SHP77 (cell line): Measurements from ENCODE around the gene MCOLN3.

Experiments used
- DNase-seq, 2 experiments: peaks; one replicate each; lab custom pipeline; 2025; lab: John Stamatoyannopoulos, UW

Gene MCOLN3, protein sequence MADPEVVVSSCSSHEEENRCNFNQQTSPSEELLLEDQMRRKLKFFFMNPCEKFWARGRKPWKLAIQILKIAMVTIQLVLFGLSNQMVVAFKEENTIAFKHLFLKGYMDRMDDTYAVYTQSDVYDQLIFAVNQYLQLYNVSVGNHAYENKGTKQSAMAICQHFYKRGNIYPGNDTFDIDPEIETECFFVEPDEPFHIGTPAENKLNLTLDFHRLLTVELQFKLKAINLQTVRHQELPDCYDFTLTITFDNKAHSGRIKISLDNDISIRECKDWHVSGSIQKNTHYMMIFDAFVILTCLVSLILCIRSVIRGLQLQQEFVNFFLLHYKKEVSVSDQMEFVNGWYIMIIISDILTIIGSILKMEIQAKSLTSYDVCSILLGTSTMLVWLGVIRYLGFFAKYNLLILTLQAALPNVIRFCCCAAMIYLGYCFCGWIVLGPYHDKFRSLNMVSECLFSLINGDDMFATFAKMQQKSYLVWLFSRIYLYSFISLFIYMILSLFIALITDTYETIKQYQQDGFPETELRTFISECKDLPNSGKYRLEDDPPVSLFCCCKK

DNA sequence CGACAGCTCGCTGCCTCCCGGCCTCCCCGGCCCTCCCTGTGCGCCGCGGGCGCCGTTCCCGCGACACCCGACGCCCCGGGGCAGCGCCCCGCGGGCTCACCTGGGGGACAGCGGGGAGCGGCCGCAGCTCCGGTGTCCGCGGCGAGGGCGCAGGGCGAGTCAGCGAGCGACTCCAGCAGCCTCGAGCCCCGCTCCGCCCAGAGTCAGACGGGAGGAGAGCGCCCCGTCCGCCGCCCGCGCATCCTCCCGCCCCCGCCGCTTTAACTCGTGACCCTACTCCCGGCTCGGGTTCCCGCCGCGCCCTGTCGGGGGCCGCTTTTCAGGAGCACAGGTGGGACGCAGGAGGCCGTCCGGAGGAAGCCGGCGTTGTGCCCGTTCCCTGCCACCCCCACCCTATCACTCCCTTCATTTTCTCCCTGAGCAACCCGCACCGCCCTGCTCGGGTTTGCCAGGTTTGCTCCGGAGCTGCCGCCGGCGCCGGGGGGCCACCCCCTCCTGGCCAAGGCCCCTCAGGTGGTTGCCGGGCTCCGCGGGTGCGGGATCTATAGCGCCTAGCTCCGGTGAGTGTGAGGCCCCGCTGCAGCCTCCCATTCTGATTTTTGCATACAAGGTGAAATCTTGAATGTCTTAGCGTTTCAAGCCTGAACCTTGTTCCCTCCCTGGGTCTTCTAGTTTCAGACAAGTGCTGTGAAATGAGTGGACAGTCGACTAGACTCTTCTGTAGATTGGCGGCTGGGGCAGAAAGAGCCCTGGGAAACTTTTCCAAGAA, at the start of gene MCOLN3:
Gene MCOLN3 (minus strand): TSS at position 205 of the 769 bp plus-strand sequence. CDS start 3,140 bp downstream, outside the sequence.
- no peak for DNase-seq

DNA sequence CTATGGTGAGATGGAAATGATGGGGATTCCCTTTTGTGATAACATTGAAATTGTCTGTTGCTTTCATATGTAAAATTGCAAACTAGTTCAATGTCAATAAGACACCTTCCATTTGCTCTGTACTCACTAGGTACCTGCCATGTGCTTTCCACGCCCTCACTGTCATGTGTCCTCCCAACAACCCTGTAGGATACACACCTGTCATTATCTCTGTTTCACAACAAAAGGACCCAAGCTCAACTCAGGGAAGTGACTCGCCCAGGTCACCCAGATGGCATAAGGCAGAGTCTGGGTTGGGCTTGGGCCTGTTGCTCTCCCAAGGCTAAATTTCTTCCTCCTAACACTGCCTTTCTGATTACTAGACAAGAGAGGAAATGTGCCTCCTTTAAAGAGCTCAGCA, 45.3 kb upstream of the MCOLN3 start:
- DNase-seq = no peak

DNA sequence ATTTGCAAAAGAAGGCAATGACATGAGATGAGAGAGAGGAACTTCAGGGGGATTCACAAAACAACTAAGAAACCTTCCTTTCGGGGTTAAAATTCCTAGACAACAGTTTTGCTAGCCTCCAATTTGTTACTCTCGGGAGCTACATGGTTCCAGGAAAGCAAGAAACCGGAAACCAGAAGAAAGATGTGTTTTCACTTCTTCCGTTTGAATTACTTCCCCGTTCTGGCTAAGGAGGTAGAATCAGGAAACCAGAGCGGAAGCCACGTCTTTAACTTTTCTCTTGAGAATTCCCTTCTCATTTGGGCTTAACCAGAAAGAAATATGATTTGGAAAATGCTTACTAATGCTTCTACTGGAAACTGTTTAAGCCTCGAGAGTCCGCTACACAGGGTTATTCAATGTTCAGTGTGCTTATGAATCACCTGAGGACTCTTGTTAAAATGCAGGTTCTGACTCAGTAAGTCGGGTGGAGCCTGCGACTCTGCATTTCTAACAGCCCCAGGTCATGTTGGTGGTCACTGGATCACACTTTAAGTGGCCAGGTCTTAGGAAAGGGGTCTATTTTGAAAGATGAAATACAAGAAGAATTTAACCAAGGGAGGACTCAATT, 43.5 kb upstream of the MCOLN3 start:
- no peak for DNase-seq

DNA sequence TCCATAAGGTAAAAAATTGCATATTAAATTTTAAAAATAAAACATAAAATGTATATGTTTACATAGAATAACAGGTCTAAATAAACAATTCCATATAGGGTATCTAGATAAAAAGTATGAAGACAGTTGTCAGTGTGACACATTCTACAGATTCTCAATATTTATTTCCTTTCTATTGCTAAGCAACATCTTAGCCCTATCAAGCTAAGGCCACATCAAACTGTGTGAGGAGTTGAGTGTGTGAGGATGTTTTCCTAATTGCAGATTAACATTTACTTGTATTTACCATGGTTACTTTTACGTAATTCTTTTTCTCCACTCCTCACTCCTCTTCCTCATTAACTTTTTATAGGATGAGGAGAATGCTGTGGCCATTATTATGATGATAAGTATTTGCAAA, 41.9 kb upstream of the MCOLN3 start:
- no peak for DNase-seq

DNA sequence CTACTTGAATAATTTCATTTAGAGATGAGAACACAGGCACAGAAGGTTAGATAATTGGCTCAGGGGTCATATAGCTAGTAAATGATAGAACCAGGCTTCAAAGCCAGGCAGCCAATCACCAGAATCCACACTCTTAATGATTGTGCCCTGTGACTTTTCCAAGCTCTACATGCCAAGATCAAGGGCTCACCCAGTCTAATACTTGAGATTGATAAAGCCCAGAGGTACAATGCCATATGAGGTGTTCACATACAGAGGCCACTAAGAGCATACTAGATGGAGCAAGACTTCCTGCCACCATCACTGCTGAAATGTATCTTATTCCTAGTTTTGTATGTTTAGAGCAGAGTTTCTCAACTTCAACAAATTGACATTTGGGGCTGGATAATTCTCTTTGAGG, 40.9 kb upstream of the MCOLN3 start:
- DNase-seq = no peak

DNA sequence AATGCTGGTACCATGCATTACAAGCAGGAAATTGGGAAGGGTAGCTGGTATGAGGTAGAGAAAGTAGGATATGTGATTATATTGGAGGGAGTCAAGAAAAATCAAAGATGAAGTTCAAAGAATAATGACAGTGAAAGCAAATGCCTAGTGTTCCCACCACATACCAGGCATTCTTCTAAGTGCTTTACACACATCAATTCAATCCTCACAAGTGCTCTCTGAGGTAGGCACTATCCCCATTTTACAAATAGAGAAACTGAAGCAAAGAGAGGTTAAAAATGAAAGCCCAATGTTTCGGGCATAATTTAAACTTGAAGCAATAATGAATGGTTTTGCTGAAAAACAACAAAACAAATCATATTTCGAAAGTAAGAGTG, 40.1 kb upstream of the MCOLN3 start:
- DNase-seq = no peak

DNA sequence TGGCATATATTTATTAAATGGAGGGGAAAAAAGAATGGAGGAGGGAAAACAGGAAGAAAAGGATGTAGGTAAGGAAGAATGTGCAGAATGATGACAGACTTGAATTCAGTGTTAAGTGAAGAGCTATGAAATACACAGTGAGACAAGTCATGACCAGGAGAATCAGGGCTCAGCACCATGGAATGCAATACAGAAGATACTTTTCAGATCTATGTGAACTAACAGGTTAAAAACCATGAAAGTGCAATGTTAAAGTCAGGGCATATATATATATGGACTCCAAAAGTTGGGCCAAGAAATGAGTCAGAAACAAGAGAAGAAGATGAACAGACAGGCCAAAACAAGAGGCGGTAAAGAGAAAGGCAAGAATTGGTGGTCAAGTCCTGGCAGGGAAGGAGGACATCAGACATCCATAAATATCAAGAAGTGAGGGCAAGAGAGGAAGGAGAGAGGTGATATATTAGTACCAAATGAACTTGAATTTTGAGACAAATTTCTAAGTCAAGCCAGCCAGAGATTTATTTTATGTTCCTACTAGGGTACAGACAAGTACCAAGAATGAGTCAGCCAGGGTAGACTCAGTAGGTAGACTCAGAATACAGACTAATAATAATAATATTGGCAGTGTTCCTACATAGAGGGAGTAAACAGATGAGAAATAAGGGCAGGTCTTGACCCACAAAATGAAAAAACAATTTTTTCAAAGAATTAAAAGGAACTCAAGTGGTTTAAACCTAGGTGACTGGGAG, 39.5 kb upstream of the MCOLN3 start:
- no peak for DNase-seq

DNA sequence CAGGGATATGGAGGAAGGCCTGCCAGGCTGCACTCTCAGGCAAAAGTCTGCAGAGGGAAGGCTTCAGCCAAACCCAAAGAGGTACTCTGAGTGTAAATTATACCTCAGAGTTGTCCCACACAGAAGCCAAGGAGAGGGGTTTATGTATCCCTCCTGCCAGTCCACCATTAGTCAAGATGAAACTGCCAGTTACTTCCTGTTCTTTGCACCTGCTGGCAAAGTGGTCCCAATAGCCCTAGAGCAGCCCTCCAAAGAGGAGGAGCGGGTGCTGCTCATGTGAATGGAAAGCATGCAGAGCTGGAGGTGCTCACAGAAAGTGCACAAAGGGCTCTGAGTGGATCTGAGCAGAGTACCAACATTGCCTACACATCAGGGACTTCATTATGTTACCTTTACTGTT, 37.1 kb upstream of the MCOLN3 start:
- no peak for DNase-seq

DNA sequence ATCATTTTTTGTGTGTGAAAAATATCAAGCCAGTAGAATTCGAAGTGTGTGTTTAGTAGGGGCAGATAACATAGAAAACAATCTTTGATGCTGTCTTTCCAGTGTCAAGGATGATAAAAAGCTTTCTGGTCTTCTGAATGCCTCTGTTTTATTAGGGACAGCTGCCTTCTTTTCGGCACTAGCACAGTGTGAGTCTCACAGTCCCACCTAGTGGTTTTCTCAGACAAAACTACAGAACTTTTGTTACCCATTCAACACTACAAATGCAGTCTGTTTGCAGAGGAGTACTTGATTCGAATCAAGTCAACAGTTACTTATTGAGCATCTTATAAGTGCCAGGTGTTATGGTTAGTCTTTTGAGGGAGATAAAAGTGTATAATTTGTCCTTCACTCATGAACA, 30.6 kb upstream of the MCOLN3 start:
- DNase-seq = no peak

DNA sequence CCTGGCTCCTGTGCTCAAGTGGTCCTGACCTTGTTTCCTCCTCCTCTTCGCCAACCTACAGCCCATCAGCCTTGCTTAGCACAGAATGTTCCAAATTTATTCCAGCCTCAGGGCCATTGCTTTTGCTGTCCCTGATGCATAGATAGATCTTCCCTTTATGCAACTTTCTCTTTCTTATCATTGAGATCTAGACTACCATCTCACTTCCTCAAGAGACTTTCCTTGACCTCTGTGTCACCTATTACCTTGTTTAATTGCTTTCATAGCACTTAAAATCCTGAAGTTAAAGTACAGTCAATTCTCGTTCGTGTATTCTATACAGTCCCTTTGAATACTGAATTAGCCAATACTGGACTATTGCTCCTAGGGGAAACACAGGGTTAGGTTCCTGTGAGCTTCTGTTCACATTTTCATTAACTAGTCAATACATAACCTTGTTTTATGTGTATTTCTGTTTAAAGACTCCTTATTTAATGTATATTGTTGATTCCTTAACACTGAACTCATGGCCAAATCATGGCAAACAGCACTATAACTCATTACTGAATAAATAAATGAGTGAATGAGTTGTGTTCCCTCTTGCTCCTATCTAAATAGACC, 26.2 kb upstream of the MCOLN3 start:
- DNase-seq = no peak

DNA sequence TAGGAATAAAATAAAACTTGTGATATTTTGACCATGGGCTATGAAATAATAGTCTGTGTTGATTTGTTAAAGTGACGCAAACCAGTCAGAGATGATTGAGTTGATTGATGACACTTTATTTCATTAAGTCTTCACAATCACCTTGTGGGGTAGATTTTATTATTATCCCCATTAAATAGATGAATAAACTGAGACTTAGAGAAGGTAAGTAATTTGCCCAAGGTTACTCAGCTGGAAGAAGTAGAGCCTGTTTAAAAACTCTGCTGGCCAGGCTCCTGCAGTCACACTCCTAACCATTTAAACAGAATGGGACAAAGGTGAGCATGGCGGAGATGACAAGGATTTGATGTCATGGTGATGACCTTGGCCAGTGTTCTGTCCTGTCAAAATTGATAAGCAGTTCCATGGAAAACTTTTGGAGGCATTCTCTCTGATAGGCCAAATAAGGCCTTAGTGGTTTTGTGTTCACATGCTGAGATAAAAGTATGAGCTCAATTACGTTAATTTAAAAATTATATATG, 22.7 kb upstream of the MCOLN3 start:
- DNase-seq = no peak

DNA sequence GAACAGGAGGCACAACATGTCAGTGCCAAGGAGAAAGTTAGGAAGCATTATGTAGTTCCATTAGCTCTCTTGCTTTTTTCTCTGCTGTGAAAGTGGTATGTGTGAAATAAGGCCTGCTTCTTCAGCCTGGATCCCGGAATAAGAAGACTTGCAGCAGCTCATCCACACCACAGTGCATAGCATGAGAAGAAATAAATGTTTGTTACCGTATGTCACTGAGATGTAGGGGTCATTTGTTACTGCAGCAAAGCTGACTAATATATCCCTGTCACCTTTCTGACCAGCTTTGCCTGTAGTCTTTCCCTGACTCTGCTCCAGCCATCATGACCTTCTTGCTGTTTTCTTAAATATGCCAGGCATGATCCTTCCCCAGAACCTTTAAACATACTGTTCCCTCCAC, 20.5 kb upstream of the MCOLN3 start:
- no peak for DNase-seq

DNA sequence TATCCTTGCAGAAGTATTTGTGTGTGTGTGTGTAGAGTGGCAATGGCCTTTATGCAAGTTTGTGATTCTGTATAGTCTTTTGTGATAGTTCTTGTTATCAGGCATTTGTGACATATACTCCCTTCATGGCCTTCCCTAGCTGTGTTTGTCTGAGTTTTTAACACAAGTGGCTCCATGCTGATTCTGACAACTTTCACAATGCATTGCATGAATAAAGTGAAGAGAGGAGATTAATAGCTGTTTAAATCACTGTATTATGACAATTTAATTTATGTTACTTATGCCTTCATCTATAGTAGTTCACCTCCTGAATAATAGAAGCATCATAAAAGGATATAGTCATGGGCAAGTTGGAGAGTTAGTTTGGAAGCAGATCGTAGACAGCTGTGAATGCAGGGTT, 17.2 kb upstream of the MCOLN3 start:
- DNase-seq = no peak

DNA sequence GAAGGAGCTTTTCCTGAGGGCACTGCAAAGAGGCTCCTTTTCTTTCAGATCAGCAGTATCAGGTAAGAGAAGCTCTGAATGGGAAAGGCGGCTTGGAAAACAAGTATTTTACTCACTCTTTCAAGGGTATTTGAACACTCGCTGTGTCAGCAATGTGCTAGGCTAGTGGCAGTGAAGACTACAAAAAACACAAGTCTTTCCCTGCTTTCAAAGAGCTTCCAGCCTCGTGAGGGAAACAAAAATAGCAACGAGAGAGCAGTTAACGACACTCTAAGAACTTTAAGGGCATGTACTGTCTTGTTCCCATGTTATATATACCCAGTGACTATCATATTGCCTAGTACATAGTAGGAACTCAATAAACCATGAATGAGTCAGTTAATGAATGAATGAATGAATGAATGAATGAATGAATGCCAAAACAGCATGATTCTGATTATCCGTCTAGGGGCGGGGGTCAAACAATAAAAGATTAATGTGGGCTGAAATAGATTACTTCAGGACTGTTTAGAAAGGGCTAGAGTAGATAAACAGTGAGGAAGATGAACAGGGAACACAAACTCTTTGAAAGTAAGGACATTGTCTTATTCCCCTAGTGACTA, 14.2 kb upstream of the MCOLN3 start:
- no peak for DNase-seq

DNA sequence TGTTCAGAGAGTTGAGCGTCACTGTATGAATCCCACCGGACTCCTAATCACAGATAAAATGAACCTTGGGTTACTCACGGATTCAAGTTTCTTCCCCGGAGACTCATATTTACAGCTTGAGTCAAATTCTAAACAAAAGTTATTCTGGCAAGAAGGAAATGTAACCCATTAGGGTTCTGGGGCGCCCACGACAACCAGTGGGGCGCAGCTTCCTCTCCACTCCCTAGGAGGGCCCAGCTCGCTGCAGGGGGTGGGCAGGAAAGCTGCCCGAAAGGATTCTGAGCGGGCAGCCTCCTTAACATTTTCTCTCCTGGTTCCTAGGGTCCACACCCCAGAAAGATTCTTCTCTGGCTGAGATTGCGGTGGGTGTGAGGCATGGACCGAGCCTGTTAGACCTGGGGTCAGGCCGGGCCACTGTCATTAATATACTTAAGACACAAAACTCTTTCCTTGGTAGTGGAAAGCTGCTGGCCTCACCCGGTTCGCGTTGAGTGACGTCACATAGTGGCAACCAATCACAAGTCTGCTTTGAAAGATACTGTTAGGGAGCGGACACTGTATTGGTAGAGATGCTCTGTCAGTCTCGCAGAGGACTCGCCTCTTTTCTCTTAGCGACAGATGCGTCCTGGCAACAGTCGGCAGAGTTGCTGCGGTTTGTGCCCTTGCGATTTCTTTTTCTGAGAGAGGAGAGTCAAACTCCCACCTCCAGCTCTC, 13.6 kb upstream of the MCOLN3 start:
- DNase-seq = no peak

DNA sequence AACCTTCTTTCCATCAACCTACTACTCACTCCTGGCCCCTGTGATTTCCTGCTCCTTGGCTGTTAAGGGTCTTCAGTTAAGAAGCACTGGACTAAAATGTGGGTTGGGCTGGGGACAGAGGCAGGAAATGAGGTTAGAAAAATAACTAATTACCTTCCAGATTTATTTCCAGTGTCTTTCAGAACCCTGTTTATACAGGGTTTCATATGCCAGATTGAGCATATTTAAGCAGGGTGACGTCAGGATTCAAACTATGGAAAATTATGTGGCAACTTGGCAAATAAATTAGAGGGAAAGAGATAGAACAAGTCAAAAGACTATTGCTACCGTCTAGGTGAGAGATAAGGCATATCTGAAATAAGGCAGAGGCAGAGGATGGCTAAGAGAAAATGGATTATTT, 11.7 kb upstream of the MCOLN3 start:
- DNase-seq = no peak

DNA sequence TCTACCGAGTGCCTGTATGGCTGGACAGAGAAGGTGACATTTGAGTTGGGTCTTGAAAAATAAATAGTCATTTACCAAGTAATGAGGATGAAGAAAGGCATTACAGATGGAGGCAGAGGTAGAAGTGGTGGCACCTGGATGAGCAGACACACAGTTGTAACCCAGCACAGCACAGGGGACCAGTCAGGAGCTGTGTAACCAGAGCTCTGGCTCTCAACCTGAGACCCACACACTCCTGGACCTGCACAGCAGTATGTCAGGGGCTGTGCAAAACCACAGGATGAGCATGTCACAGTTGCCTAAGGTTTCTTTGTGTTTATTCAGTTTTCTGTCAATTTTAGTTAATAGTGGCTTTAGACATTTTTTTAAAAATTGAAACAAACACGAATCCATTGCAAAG, 11.3 kb upstream of the MCOLN3 start:
- DNase-seq = no peak

DNA sequence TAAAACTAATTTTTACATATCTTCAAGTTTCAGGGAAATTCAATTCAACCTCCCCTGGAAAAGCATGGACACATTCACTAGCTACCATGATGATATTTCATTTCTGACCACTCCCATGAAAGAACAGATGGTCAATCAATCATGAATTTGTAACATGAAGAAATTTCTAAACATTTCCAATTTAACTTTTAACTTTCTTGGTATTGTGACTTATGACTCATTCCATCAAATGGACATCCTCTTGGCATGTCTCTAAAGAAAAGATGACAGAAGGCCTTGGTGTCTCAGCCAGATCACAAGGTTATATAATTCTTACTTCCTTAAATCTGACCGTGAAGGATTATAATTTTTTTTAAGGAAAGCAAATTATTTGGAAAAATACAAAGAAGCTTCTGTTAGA, 10.5 kb upstream of the MCOLN3 start:
- DNase-seq = no peak

DNA sequence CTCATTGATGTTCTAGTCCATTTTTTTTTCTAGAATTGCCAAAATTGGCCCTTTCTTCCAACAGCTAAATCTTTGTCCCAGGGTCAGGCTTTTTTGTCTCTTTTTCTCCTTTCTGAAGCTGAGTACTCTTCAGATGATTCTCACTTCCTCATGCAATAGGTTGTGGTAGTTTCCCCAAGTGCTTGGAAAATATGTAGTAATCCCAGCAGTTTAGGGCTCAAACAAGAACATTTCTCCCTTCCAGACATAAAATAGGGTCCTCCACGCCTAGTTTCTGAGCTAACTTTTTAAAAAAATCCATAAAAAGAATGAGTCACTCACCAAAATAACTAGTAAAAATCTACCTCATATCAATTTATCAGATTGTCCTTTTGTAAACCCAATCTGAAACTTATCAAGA, 10.0 kb upstream of the MCOLN3 start:
- DNase-seq = no peak

DNA sequence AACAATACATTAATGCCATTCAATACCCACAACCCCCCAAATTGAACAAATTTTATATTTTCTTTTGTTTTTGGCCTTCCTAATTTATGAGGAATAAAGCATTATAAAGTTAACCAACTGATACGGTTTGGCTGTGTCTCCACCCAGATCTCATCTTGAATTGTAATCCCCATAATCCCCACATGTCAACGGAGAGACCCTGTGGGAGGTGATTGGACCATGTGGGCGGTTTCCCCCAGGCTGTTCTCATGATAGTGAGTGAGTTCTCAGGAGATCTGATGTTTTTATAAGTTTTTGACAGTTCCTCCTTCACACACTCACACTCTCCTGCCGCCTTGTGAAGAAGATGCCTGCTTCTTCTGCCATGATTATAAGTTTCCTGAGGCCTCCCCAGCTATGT, 6.4 kb upstream of the MCOLN3 start:
- no peak for DNase-seq
